ENCODE measurements around the gene PAPOLA.

DNA sequence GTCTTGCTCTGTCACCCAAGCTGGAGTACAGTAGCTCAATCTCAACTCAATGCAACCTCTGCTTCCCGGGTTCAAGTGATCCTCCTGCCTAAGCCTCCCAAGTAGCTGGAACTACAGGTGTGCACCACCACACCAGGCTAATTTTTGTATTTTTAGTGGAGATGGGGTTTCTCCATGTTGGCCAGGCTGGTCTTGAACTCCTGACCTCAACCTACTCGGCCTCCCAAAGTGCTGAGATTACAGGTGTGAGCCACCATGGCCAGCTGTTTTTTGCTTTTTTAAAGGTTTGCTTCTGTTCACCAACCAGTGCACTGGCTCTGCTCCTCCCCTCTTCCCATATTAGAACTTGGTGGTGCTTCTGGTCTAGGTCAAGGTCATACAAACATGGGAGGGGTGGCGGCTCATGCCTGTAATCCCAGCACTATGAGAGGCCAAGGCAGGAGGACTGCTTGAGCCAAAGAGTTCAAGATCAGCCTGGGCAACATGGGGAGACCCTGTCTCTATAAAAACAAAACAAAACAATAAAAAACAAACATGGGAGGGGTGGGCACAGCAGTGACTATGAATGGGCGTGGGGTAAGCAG is 20.4 kb upstream of the PAPOLA start:
- TF ChIP-seq, protein P1, sequence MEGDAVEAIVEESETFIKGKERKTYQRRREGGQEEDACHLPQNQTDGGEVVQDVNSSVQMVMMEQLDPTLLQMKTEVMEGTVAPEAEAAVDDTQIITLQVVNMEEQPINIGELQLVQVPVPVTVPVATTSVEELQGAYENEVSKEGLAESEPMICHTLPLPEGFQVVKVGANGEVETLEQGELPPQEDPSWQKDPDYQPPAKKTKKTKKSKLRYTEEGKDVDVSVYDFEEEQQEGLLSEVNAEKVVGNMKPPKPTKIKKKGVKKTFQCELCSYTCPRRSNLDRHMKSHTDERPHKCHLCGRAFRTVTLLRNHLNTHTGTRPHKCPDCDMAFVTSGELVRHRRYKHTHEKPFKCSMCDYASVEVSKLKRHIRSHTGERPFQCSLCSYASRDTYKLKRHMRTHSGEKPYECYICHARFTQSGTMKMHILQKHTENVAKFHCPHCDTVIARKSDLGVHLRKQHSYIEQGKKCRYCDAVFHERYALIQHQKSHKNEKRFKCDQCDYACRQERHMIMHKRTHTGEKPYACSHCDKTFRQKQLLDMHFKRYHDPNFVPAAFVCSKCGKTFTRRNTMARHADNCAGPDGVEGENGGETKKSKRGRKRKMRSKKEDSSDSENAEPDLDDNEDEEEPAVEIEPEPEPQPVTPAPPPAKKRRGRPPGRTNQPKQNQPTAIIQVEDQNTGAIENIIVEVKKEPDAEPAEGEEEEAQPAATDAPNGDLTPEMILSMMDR (IDR thresholded peaks at IDR 0.05) = no peak
- no peak for TF ChIP-seq POLR2A (IDR thresholded peaks at IDR 0.05)

Measured in thyroid gland (tissue), 4 donors.